Amniotic stem cell (primary cell): Measurements from ENCODE around the gene SSR1.

ENCODE experiments used
- DNase-seq: peaks from one replicate; lab custom pipeline; 2025; lab: John Stamatoyannopoulos, UW

Gene SSR1

DNA sequence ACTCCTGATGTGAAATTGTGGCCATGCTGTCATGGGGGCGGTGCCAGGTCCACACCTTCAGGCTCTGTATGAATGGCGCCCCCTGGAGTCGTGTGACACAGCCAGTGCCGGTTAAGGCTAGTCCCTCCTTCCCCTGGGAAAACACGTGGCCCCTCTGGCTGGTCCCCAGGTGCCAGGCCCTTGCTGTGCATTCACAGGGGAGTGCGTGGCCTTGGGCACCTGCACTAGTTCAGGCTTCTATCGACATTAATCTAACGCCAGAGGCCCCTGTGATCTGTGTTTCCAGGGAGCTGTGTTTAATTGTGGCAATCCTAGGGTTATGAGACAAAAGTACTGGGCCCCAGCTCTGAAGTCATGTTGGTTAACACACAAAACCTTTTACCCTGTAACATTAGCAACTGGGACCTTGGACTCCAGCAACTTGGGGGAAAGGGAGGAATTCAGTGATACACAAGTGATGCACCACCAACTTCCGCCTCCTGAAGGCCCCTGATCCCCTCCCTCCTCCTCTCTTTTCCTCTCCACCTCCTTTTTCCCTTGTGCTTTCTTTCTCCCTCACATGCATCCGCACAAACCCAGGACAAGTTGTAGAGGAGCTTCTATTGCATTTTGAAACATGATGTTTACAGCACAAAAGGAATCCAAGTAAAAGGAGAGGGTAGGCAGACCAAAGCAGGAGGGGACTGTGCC, 74.0 kb downstream of the SSR1 start:
- peak; percentile 38 for DNase-seq

DNA sequence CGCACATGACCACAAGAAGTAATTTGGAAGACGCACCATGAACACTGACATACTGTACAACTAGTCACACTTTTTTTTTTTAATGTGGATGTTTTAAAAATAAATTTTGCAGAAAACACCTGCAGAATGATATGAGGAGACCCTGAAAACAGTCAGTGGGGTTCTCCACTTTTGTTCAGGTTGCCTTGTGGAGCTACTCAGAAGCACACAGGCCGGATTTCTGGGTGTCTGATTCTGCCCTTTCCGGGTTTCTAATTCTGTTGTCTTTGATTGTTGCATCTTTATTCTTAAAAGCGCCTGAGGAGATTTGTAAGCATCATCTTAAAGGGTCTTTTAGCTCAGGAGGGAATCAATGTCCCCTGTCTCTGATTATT, 74.5 kb downstream of the SSR1 start:
- DNase-seq: no peak

DNA sequence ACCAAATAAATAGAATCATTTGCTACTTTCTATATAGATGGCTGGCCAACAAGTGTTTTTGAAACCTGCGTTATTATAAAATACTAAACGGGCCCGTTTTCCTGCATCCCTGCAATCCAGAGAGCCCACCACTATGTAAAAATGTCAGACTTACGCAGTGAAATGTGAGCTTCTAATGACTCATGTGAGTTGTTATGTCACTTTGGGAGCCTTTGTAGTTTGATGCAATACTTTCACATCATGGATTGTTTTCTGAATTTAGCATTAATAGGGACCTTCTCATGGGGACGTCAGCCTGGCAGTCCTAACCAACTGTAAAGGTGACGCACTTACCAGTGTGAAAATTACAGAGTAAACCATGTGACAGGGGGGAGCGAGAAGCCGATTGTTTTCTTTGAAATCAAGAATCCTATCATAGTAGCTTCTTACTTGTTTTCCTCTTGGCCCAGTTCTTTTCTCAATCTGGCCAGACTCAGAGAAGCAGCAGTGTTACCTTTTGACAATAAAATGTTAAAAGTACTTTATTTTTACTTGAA, 75.3 kb downstream of the SSR1 start:
- no peak for DNase-seq

DNA sequence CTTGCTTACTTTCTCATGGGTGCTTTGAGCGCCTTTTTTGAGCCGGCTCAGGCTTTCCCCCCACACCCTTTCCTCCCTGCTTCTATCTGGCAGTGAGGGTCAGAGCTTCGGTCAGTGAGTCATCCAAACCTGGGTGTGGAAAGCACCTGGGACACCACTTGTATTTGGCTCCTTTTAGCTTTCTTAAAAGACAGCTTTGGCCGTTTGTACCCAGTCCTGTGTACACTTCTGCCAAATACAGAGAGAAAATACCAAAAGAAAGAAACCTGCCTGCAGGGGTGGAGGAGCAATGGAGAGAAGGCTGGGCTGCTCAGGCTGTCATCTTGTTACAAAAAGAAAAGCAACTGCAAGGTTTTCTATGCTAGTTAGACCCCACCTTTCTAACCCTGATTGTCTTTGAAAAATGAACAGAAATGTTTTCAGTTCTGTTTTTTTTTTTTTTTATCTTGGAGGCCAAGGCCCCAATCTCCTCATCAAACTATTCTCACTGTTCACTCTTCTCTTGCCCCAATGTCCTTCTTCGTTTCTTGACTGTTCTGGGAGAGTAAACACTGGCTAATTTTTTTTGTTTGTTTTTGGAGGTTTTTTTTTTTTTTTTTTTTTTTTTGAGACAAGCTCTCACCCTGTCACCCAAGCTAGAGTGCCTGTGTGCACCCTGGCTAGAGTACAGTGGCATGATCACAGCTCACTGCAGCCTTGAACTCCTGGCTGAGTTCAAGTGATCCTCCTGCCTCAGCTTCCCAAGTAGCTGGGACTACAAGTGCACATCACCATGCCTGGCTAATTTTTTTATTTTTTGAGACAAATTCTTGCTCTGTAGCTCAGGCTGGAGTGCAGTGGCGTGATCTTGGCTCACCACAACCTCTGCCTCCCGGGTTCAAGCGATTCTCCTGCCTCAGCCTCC, 76.4 kb downstream of the SSR1 start:
- no peak for DNase-seq

DNA sequence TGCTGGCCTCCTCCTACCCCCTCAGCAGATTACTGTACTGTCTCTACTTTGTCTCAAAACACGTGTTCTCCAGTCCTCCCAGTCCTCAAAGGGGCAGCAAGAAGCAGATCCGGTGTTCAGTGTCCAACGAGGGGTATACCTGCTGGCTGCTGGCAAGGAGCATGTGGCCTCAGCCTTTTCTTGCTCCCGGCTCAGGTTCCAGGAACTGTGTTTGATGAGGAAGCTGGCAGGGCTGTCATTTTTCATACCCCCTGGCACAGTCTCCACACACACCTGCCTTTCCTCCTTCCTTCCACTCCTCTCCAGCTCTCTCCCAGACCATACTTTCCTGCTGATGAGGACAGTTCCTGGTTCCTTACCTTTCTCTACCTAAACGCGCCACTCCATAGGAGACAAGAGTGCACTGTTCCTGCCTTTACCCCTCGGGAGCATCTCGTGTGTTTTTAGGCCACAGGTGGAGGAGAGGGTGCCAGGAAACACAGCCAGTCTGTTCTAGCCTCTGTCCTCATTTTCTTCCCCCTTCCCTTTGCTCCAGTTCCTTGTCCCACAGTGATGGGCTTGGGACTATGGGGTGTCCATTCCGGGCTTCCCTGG, 77.2 kb downstream of the SSR1 start:
- no peak for DNase-seq

DNA sequence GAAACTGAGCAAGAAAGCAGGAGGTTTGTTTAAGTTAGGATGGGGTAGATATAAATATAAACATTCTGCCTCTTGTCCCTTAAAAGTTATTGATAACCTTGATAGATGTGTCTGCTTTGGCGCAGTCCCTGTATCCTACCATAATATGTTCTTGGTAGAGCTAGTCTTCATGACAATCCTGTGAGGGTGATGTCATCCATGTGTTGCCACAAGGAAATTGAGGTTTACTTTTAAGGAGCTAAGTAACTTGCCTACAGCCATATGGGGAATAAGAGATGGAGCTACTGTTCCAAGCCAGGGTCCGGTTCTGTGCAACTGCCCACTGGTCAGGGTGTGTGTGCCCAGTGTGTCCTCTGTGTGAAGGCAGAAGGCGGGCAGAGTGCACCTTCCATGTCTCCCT, 78.5 kb downstream of the SSR1 start:
- no peak for DNase-seq

DNA sequence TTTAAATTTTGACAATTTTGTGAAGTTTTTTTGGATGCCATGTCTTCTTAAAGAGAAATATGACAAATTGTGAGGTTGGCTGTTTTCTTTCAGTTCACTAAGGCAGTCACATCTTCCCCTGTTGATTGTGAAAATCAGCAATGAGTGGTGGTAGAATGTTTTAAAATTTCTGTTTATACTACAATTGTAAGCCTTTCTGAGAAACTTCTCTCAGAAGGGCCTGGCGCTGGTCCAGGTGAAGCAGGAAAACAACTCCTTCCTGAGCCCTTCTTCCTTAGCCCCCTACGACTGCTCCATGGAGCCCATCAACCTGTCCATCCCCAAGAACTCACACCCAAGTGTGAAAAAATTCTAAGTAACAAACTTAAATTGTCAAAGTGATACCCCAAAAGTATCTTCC, 80.6 kb downstream of the SSR1 start:
- DNase-seq: no peak

DNA sequence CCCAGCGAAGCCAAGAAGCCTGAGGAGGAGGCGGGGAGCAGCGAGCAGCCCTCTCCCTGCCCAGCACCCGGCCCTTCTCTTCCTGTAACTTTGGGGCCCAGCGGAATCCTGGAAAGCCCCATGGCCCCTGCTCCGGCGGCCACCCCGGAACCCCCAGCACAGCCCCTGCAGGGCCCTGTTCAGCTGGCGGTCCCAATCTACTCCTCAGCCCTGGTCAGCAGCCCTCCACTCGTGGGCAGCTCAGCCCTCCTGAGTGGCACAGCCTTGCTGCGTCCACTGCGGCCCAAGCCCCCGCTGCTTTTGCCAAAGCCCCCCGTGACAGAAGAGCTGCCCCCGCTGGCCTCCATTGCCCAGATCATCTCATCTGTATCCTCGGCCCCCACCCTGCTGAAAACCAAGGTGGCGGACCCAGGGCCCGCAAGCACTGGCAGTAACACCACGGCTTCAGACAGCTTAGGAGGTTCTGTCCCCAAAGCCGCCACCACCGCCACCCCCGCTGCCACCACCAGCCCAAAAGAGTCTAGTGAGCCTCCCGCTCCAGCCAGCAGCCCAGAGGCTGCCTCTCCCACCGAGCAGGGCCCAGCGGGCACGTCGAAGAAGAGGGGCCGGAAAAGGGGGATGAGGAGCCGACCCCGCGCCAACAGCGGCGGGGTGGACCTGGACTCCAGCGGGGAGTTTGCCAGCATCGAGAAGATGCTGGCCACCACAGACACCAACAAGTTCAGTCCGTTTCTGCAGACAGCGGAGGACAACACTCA, 81.9 kb downstream of the SSR1 start:
- DNase-seq: no peak

DNA sequence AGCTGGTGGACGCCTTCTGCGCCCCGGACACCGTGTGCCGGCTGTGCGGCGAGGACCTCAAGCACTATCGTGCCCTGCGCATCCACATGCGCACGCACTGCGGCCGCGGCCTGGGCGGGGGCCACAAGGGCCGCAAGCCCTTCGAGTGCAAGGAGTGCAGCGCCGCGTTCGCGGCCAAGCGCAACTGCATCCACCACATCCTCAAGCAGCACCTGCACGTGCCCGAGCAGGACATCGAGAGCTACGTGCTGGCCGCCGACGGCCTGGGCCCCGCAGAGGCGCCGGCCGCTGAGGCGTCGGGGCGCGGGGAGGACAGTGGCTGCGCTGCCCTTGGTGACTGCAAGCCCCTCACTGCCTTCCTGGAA, 82.7 kb downstream of the SSR1 start:
- no peak for DNase-seq

DNA sequence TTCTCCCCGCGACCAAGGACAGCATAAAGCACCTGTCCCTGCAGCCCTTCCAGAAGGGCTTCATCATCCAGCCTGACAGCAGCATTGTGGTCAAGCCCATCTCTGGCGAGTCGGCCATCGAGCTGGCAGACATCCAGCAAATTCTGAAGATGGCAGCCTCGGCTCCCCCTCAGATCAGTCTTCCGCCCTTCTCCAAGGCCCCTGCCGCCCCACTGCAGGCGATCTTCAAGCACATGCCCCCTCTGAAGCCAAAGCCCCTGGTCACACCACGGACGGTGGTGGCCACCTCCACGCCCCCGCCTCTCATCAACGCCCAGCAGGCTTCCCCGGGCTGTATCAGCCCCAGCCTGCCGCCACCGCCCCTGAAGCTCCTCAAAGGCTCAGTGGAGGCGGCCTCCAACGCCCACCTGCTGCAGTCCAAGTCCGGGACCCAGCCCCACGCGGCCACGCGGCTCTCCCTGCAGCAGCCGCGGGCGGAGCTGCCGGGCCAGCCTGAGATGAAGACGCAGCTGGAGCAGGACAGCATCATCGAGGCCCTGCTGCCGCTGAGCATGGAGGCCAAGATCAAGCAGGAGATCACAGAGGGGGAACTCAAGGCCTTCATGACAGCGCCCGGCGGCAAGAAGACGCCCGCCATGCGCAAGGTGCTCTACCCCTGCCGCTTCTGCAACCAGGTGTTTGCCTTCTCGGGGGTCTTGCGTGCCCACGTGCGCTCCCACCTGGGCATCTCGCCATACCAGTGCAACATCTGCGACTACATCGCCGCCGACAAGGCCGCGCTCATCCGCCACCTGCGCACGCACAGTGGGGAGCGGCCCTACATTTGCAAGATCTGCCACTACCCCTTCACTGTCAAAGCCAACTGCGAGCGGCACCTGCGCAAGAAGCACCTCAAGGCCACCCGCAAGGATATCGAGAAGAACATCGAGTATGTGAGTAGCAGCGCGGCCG, 83.3 kb downstream of the SSR1 start:
- DNase-seq: no peak

DNA sequence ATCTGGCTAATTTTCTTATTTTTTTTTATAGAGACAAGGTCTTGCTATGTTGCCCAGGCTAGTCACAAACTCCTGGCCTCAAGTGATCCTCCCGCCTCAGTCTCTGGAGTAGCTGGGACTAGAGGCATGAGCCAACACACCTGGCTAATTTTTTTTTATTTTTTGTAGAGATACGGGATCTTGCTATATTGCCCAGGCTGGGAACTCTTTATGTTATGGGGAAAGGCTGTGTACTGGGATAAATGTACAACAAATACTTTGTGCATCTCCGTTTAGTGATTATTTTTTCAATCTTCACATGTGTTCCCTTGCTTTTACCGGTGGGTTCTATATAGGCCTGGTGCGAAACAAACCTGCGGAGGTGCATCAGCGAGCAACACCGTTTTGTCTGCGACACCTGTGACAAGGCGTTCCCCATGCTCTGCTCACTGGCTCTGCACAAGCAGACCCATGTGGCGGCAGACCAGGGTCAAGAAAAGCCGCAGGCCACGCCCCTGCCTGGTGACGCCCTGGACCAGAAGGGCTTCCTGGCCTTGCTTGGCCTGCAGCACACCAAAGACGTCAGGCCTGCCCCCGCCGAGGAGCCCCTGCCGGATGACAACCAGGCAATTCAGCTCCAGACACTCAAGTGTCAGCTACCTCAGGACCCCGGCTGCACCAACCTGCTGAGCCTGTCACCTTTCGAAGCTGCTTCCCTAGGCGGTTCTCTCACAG, 84.2 kb downstream of the SSR1 start:
- DNase-seq: no peak

DNA sequence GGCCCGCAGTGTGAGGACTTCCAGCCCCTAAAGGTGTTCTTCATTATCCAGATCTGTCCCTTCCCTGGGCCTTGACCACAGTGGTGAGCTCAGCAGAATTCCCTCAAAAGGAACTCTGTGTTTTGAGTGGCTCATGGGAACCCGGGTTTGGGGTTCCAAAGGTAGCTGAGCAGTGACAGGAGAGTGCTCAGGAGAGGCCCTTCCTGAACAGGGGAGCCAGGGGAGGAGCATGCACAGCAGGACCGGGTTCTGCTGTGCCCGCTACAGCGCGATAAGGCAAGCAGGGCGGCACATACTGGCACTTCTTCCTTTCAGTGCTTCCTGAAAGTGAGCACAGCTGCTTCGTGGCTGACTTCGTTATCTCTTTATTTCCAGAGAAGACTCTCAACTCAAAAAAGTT, 88.3 kb downstream of the SSR1 start:
- DNase-seq: no peak

DNA sequence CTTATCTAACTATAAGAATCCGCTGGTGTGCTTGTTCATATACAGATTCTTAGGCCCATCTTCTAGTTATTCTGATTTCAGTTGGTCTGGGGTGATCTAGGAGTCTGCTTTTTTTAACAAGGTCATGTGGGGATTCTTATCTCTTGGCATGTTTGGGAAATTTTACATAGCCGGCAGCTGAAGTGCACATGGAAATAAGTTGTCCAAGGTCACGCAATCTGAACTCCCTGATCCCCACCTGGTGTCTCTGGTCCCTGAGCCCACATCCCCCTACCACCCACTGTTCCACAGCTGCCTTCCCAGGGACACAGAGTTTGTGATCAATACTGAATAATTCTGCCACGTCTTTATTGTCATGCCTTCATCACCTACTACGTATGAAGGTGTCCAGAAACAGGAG, 90.8 kb downstream of the SSR1 start:
- DNase-seq: no peak

DNA sequence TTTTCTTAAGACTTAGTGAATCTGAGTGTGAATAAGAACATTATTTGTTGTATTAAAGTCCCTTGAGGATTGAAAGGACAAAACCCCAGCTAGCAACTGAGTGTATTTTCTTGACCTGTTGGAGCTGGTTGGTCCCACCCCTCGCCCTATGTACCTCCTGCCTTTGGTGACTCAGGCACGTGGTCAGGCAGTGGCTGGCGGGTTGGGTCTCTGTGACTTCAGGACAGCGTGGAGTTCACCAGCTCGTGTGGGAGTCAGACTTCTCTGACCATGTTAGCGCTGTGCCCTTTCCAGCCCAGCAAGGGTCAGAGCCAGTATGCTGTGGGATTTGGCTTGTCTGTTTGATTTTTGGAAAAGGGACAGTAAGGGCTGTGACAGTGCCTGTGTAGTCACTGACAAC, 93.7 kb downstream of the SSR1 start:
- DNase-seq: no peak

DNA sequence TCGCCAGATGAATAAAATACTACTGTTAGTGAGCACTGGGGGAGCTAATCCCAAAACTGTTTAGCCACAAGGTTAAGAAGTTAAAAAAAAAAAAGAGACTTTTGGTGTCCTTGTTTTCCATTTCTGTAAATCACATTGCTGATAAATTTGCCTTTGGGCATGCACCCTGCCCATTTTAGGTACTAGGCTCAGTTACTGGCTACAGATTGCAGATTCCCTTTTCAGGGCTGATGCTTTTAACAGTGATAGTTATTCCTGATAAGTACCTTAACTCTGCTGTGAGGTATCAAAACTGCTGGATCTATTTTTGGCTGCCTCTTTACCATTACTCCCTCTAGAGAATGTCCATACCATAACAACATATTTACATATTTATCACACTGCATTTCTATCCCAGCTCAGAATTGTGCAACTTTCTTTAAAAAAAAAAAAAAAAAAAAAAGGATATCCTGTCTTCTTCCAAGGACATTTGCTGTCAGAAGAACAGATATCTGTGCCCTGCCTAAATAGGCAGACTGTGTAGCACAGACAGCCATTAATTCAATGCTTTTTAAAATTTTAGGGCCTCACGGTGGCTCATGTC, 94.5 kb downstream of the SSR1 start:
- no peak for DNase-seq
